ENCODE results near the gene JPH4.

Gene JPH4

DNA sequence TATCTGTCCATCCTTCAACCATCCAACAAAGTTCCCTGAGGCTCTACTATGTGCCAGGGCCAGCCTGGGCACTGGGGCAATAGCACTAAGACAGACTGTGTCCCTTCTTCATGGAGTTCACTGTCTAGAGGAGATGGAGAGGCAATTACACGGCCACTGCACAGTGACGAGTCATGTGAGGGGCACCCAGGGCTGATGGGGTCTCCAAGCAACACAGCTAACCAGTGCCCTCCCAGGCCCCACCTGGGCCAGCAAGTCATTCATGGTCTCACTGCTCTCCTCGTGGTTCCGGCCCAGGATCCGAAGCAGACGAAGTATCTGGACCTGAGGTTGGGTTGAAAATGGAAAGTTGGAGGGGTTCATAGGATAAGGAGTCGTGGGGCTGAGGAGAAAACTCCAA, 13.7 kb downstream of the JPH4 start:
- DNase-seq, result no peak

GRCh38 chr14:23564181-23564812, 14.3 kb downstream of the JPH4 start:
- DNase-seq, result no peak

GRCh38 chr14:23563473-23564180, 15.0 kb downstream of the JPH4 start:
- DNase-seq, result no peak

GRCh38 chr14:23562822-23563472, 15.6 kb downstream of the JPH4 start:
- peak in 36 of 58 donors; percentile 11 to 72 (median 38) for DNase-seq

GRCh38 chr14:23561873-23562821, 16.4 kb downstream of the JPH4 start:
- DNase-seq, result peak in 1 of 58 donors; percentile 43

- no peak for DNase-seq
Observed at GRCh38 chr14:23561259-23561658, 17.3 kb downstream of the JPH4 start.

- no peak for DNase-seq
Observed at GRCh38 chr14:23559926-23560520, 18.6 kb downstream of the JPH4 start.

GRCh38 chr14:23559010-23559925, 19.3 kb downstream of the JPH4 start:
- DNase-seq, result peak in 29 of 58 donors; percentile 18 to 72 (median 31)

GRCh38 chr14:23558346-23559009, 20.1 kb downstream of the JPH4 start:
- DNase-seq, result no peak

- DNase-seq, result no peak
Observed at GRCh38 chr14:23557946-23558345, 20.6 kb downstream of the JPH4 start.

- DNase-seq, result no peak
Observed at GRCh38 chr14:23557521-23557920, 21.1 kb downstream of the JPH4 start.

DNA sequence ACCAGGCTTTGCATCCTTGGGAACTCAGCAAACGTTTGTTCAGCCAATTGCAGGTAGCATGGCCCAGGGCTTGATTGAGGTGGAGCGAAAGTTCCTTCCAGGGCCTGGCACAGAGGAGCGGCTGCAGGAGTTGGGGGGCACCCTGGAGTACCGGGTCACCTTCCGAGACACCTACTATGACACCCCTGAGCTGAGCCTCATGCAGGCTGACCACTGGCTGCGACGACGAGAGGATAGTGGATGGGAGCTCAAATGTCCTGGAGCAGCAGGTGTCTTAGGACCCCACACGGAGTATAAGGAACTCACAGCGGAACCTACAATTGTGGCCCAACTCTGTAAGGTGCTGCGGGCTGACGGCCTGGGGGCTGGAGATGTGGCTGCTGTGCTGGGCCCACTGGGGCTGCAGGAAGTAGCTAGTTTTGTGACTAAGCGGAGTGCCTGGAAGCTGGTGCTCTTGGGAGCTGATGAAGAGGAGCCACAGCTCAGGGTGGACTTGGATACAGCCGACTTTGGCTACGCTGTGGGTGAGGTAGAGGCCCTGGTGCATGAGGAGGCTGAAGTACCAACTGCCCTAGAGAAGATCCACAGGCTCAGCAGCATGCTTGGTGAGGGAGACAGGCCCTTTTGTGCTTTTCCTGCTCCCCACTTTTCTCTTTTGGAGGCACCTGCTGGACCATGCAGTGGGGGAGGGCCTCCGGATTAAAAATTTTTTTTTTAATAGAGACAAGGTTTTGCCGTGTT, 21.7 kb downstream of the JPH4 start:
- no peak for DNase-seq

DNA sequence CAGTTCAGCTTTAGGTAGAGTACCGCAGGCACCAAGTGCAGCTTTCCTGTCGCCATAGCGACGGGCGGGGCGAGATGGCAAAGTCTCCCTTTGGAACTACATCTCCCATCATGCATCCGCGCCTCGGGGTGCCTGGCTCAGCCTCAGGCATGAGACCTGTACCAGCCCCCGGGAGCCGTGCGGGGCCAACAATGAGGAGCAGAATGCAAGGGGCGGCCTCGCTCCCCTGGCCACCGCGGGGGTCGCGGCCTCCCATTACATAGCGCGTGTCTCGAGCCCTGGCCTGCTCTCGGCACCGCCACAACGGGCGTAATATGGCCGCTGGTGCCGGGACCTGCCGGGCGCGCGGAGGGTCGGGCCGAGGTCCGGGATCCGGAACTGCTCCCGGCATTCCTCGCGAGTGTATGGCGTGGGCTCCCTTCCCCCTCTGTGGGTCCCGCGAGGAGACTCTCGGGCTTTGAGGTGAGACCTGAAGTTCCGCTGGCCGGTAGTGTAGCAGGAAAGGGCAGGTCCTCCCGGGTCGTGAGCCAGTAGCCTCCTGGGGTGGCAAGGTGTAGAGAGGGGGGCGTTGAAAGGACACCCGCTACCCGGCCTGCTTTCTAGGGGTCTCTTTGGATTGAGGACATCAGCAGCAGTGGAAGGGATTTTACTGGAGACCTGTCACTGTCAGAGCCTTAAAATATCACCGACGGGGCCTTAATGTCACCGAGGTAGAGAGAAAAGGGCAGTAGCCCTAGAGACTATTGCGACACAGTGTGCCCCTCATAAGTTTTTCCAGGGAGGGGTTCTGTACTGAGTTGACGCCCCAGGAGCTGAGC, 22.5 kb downstream of the JPH4 start, which contains the start of gene THTPA:
Gene THTPA, plus strand, starts transcription at position 390 of the 818 bp plus-strand sequence. CDS start 487 bp downstream, outside the sequence.
- peak; percentile 51 to 98 (median 91) for DNase-seq

DNA sequence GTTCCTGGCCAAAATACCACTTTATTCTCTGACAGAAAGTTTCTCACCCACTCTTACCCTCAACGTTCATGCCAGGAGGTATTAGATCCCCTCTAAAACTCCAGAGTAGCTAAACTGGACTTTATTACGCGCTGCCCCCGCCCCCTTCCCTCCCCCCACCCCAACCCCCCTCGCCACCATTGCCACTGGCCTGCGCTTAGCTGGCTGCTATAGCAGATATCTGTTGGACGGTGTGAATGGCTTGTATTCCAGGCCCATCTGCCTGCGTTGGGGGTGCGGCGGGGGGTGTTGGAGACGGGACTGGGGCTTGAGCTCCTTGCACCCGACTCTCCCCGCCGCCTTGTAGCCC, 23.1 kb downstream of the JPH4 start:
- no peak for DNase-seq

GRCh38 chr14:23551266-23552028, 27.1 kb downstream of the JPH4 start, which contains the start of gene ZFHX2:
Gene ZFHX2 (minus strand): TSS chr14:23551765. CDS start chr14:23535325, 16,440 bp downstream.
- peak; percentile 36 to 91 (median 82) for DNase-seq

- DNase-seq, result peak in 18 of 58 donors; percentile 35 to 82 (median 58)
Observed at GRCh38 chr14:23550812-23551265, 27.8 kb downstream of the JPH4 start.

All from anterior cingulate cortex (tissue), 58 donors.